Loucy (cell line): ENCODE data around the gene BLOC1S3.

Experiments used
- EZH2phosphoT487 ChIP-seq: fragments of 200-600 bp; IDR thresholded peaks from 2 replicates; pipeline ENCODE4 v1.6.1; 2018; ENCODE audit warnings: antibody characterized with exemption, mild to moderate bottlenecking, moderate library complexity, borderline replicate concordance
- TF ChIP-seq, protein P1 (sequence below): fragments of 200-600 bp; sonication (generic); conservative IDR thresholded peaks from 2 replicates; pipeline ENCODE4 v1.5.1; 2014; ENCODE audit warnings: mild to moderate bottlenecking, antibody characterized with exemption, low read length

DNA sequence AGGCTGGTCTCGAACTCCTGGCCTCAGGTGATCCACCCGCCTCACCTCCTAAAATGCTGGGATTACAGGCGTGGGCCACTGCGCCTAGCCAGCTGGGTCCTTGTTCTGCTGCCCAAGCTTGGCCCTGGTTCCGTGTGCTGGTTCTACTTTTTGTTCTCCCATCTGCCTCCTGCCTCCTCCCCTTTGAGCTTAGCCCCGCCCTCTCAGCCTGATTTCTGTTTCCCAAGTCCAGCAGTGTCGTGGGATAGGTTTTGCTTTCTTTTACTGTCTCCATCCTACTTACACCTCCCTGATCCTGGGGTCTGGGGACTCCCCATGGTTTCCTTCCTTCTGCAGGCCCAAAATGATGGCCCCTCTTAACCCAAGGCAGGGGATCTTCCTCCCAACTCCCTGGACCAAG, 2.4 kb downstream of the BLOC1S3 start:
- TF ChIP-seq, protein P1, sequence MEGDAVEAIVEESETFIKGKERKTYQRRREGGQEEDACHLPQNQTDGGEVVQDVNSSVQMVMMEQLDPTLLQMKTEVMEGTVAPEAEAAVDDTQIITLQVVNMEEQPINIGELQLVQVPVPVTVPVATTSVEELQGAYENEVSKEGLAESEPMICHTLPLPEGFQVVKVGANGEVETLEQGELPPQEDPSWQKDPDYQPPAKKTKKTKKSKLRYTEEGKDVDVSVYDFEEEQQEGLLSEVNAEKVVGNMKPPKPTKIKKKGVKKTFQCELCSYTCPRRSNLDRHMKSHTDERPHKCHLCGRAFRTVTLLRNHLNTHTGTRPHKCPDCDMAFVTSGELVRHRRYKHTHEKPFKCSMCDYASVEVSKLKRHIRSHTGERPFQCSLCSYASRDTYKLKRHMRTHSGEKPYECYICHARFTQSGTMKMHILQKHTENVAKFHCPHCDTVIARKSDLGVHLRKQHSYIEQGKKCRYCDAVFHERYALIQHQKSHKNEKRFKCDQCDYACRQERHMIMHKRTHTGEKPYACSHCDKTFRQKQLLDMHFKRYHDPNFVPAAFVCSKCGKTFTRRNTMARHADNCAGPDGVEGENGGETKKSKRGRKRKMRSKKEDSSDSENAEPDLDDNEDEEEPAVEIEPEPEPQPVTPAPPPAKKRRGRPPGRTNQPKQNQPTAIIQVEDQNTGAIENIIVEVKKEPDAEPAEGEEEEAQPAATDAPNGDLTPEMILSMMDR = no peak
- TF ChIP-seq EZH2phosphoT487 = no peak
